GM18505 (cell line): ENCODE measurements around the gene ST6GAL2.

Source experiments
- ATAC-seq: cut with Tn5 transposase; IDR thresholded peaks from one replicate; pipeline ENCODE4 v1.9.1; 2021; ENCODE audit not compliant: unreplicated experiment
- POLR2A ChIP-seq: IDR thresholded peaks from 4 replicates; pipeline ENCODE4 v1.6.1; 2011; ENCODE audit warnings: borderline replicate concordance; ENCODE audit not compliant: insufficient read depth, insufficient read length; ENCODE audit errors: extremely low read depth

Gene ST6GAL2

GRCh38 chr2:106781196-106781595 is 104.8 kb downstream of the ST6GAL2 start:
- no peak for TF ChIP-seq POLR2A
- ATAC-seq, result no peak

DNA sequence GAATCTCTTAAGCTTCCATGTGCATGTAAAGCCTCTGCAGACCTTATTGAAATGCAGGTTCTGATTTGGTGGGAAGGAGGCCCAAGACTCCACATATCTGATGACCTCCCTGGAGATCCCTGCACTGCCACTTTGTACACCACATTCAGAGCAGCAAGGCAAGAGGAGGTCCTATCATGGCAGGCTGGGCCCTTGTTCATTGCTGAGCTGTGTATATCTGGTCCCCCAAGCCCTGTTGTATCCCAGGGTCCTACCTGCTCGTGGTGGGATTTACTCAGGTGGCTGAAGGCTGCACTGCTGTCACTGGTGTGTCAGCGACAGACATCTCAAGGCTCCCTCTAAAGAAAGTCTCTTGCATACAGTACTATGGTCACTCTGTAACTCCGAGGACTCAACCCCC is 114.2 kb downstream of the ST6GAL2 start:
- no peak for ATAC-seq
- no peak for TF ChIP-seq POLR2A

- ATAC-seq, result no peak
- TF ChIP-seq POLR2A, result no peak
Measured at GRCh38 chr2:106770986-106771385, 115.0 kb downstream of the ST6GAL2 start.

DNA sequence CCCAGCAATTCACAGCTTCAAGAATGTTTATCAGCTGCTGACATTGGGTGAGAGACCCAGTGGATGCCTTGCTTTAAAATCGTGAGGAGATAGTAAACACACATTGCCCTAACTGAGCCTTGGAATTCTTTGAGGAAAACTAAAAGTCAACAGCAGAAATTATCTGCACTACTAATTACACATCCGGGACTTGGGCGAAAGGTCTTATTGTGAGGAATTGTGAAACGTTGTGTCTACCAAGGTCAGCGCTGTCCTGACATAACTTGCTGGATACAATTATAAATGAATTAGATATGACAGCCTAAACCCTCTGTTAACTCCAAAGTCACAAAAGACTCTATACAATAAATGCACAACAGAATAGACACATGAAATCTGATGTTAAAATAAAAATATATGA is 121.4 kb downstream of the ST6GAL2 start:
- no peak for ATAC-seq
- no peak for TF ChIP-seq POLR2A

- TF ChIP-seq POLR2A, result no peak
- ATAC-seq, result no peak
Measured at GRCh38 chr2:106759966-106760365, 126.0 kb downstream of the ST6GAL2 start.

DNA sequence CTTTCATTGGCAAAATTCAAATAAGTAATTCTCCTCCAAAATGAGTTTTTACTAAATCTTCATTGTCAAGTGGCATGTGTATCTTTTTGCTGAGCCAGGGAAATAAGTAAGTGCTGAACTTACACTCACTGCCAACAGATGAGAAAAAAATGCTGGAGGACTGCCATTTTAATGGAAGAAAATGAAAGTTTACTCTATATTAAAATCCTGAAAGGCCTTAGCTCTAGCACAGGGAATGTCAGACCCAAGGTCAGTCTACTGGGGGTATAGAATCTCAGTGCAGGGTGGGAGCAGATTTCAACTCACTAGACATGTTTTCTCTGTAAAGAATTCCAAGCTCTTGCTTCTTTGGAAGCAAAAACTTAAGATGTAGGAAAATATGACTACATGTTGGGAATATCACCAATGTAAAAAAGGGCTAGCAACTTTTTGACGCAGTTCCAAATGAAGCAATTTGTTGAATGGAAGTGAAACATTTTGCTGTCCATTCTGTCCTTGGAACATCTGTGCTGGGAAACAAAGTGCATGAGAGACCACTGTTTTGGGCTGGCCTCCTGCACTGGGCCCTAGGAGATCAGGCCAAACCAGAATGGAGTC is 127.0 kb downstream of the ST6GAL2 start:
- no peak for TF ChIP-seq POLR2A
- ATAC-seq, result no peak
